ENCODE results near the gene VPS8.

The VPS8 gene

GRCh38 chr3:184811999-184812661 is at the start of gene VPS8:
Gene VPS8 (plus strand): TSS chr3:184812166. CDS start chr3:184824633, 12,467 bp downstream.
- DNase-seq (ENCODE audit: low read depth), result peak; percentile 85

GRCh38 chr3:184764191-184764590 is 47.8 kb upstream of the VPS8 start:
- no peak for DNase-seq (ENCODE audit: low read depth)

- DNase-seq (ENCODE audit: low read depth), result no peak
These were observed 46.8 kb upstream of the VPS8 start for GRCh38 chr3:184765047-184765729.

- DNase-seq (ENCODE audit: low read depth), result no peak
These were observed 46.3 kb upstream of the VPS8 start for GRCh38 chr3:184765730-184766074.

- DNase-seq (ENCODE audit: low read depth), result no peak
These were observed 45.3 kb upstream of the VPS8 start for GRCh38 chr3:184766555-184767261.

GRCh38 chr3:184767377-184767776 is 44.6 kb upstream of the VPS8 start:
- no peak for DNase-seq (ENCODE audit: low read depth)

- no peak for DNase-seq (ENCODE audit: low read depth)
These were observed 42.4 kb upstream of the VPS8 start for GRCh38 chr3:184769382-184770170.

- no peak for DNase-seq (ENCODE audit: low read depth)
These were observed 41.4 kb upstream of the VPS8 start for GRCh38 chr3:184770541-184770940.

GRCh38 chr3:184771301-184772127 is 40.5 kb upstream of the VPS8 start:
- DNase-seq (ENCODE audit: low read depth), result no peak

GRCh38 chr3:184772667-184773272 is 39.2 kb upstream of the VPS8 start:
- DNase-seq (ENCODE audit: low read depth), result no peak

- DNase-seq (ENCODE audit: low read depth), result no peak
These were observed 38.4 kb upstream of the VPS8 start for GRCh38 chr3:184773283-184774186.

GRCh38 chr3:184776916-184777315 is 35.0 kb upstream of the VPS8 start:
- no peak for DNase-seq (ENCODE audit: low read depth)

- DNase-seq (ENCODE audit: low read depth), result no peak
These were observed 34.2 kb upstream of the VPS8 start for GRCh38 chr3:184777566-184778356.

GRCh38 chr3:184778426-184779332 is 33.3 kb upstream of the VPS8 start:
- DNase-seq (ENCODE audit: low read depth), result no peak

GRCh38 chr3:184780981-184781515 is 30.9 kb upstream of the VPS8 start:
- DNase-seq (ENCODE audit: low read depth), result no peak

- no peak for DNase-seq (ENCODE audit: low read depth)
These were observed 30.2 kb upstream of the VPS8 start for GRCh38 chr3:184781801-184782200.

GRCh38 chr3:184783319-184783718 is 28.6 kb upstream of the VPS8 start:
- no peak for DNase-seq (ENCODE audit: low read depth)
